GM19239 (cell line): ENCODE results near the gene GALNT9.

Experiments
- DNase-seq: peaks from one replicate; pipeline ENCODE4 v3.0.0; 2011; ENCODE audit warnings: low spot score; ENCODE audit not compliant: insufficient read length
- FAIRE-seq: peaks from 2 replicates; lab custom pipeline; 2011; peaks lifted over from hg19 to GRCh38; lab: Jason Lieb, UNC

The GALNT9 gene

GRCh38 chr12:132168311-132169031 lies 160.9 kb downstream of the GALNT9 start:
- DNase-seq: no peak
- no peak for FAIRE-seq

- DNase-seq: no peak
- no peak for FAIRE-seq
These were observed 161.6 kb downstream of the GALNT9 start for GRCh38 chr12:132167611-132168310.

GRCh38 chr12:132166801-132167591 lies 162.4 kb downstream of the GALNT9 start:
- DNase-seq (no peak), FAIRE-seq (no peak)

- FAIRE-seq: no peak
- DNase-seq: no peak
These were observed 163.3 kb downstream of the GALNT9 start for GRCh38 chr12:132166093-132166492.

- FAIRE-seq (no peak), DNase-seq (no peak)
These were observed 163.8 kb downstream of the GALNT9 start for GRCh38 chr12:132165584-132165983.

- no peak for FAIRE-seq
- no peak for DNase-seq
These were observed 165.0 kb downstream of the GALNT9 start for GRCh38 chr12:132164426-132164825.

GRCh38 chr12:132163911-132164288 lies 165.5 kb downstream of the GALNT9 start:
- FAIRE-seq: no peak
- no peak for DNase-seq

GRCh38 chr12:132163041-132163910 lies 166.1 kb downstream of the GALNT9 start:
- FAIRE-seq (no peak), DNase-seq (no peak)

- FAIRE-seq (no peak), DNase-seq (no peak)
These were observed 166.8 kb downstream of the GALNT9 start for GRCh38 chr12:132162508-132163031.

GRCh38 chr12:132161796-132162507 lies 167.4 kb downstream of the GALNT9 start:
- DNase-seq (no peak), FAIRE-seq (no peak)

GRCh38 chr12:132161036-132161781 lies 168.2 kb downstream of the GALNT9 start:
- FAIRE-seq: no peak
- no peak for DNase-seq

- FAIRE-seq: no peak
- DNase-seq: no peak
These were observed 168.8 kb downstream of the GALNT9 start for GRCh38 chr12:132160601-132161035.

- no peak for DNase-seq
These were observed 169.4 kb downstream of the GALNT9 start for GRCh38 chr12:132160016-132160415.

GRCh38 chr12:132159555-132160003 lies 169.8 kb downstream of the GALNT9 start:
- no peak for FAIRE-seq
- DNase-seq: no peak

More at GRCh38 chr12:132160016-132160415, 169.4 kb downstream of the GALNT9 start:
- no peak for FAIRE-seq

- no peak for DNase-seq
- FAIRE-seq: no peak
These were observed 170.5 kb downstream of the GALNT9 start for GRCh38 chr12:132158677-132159554.

- no peak for FAIRE-seq
- no peak for DNase-seq
These were observed 171.5 kb downstream of the GALNT9 start for GRCh38 chr12:132157733-132158409.
